ENCODE results near the gene RFX8. TPM values are rescaled to one million over a fixed set of nuclear protein-coding genes. Genes with fewer than 3 reads are reported as not detected.

RFX8 gene
- polyA plus RNA-seq, 3 donors: not detected

GRCh38 chr2:101432411-101433181 is 42.3 kb downstream of the RFX8 start:
- H2AFZ ChIP-seq (ENCODE audit: insufficient read depth, low read depth, low read length, poor library complexity, severe bottlenecking): no peak overlapping the region
- H3K9me3 ChIP-seq (replicated peaks in 1 of 2; ENCODE audit: control insufficient read depth in 1 of 2, insufficient read depth in 1 of 2, low read length in 2 of 2): no peaks in the 10 kb centered on the region
- H3K27ac Mint-ChIP-seq: no peak overlapping the region
- peaks cover 5 to 9% of the 10 kb centered on the region in 2 donors for H3K36me3 Mint-ChIP-seq
- intact Hi-C loops (cut with micrococcal nuclease): no loop called here
- no peak overlapping the region for H3K4me3 ChIP-seq (replicated peaks in 1 of 3; ENCODE audit: low read depth in 2 of 3, low read length in 3 of 3)
- no peak for TF ChIP-seq CTCF (IDR thresholded peaks at IDR 0.05)
- no peaks in the 10 kb centered on the region for H3K4me1 Mint-ChIP-seq
- no peaks in the 10 kb centered on the region for H3K4me1 ChIP-seq (ENCODE audit: control insufficient read depth in 1 of 2, insufficient read depth in 2 of 2, low read length in 2 of 2)
- no peak overlapping the region for H3K27ac ChIP-seq (ENCODE audit: low read depth in 1 of 2, low read length in 2 of 2)
- 92% methylated on average over 18 of the region's 20 CpGs for WGBS (ENCODE audit: insufficient coverage)
- H3K27me3 ChIP-seq (ENCODE audit: control insufficient read depth in 2 of 2, insufficient read depth in 2 of 2, low read length in 2 of 2): no peaks in the 10 kb centered on the region
- no peaks in the 10 kb centered on the region for H3K36me3 ChIP-seq (replicated peaks in 1 of 2; ENCODE audit: control insufficient read depth in 1 of 2, insufficient read depth in 2 of 2, low read length in 2 of 2)
- no peak for DNase-seq
- H3K9me3 Mint-ChIP-seq: no peaks in the 10 kb centered on the region
- H3K4me3 Mint-ChIP-seq: no peak overlapping the region
- H3K79me2 ChIP-seq (ENCODE audit: insufficient read depth, low read length): no peaks in the 10 kb centered on the region
- no peak overlapping the region for H3K4me2 ChIP-seq (replicated peaks; ENCODE audit: extremely low read depth, low read length, poor library complexity, severe bottlenecking)
- no peaks in the 10 kb centered on the region for H4K20me1 ChIP-seq (ENCODE audit: insufficient read depth, low read length)
- H3K9ac ChIP-seq (ENCODE audit: insufficient read depth, low read length, poor library complexity, severe bottlenecking): no peak overlapping the region
- peaks cover 0 to 6% (median 2%) of the 10 kb centered on the region in 3 donors for H3K27me3 Mint-ChIP-seq (ENCODE audit: low read depth in 3 of 3)

DNA sequence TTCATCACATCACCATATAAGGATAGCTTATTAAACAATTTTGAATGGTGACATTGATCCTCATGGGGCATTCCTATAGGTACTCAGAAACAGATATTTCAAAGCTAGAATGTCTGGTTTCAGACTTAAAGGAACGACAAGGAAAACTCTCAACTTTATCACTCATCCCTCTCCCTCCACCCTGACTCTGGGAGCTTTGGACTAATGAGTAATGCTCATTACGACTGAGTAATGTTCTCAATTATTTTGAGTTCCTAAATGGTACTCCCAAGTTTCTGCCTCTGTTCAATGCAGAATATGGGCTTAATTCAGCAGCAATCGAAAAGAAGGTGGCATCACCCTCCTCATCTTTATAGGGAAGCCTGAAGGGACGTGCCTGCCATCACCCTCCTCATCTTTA is 43.4 kb downstream of the RFX8 start:
- no CpG with 5 or more reads among the region's 4 CpGs for WGBS (ENCODE audit: insufficient coverage)
- Histone ChIP-seq H3K4me1 (ENCODE audit: control insufficient read depth in 1 of 2, insufficient read depth in 2 of 2, low read length in 2 of 2) (no peaks in the 10 kb centered on the region), H4K20me1 (ENCODE audit: insufficient read depth, low read length) (no peaks in the 10 kb centered on the region), H3K36me3 (replicated peaks in 1 of 2; ENCODE audit: control insufficient read depth in 1 of 2, insufficient read depth in 2 of 2, low read length in 2 of 2) (no peaks in the 10 kb centered on the region), H3K9ac (ENCODE audit: insufficient read depth, low read length, poor library complexity, severe bottlenecking) (no peak overlapping the region), H3K27ac (ENCODE audit: low read depth in 1 of 2, low read length in 2 of 2) (no peak overlapping the region), H3K4me2 (replicated peaks; ENCODE audit: extremely low read depth, low read length, poor library complexity, severe bottlenecking) (no peak overlapping the region), H3K9me3 (replicated peaks in 1 of 2; ENCODE audit: control insufficient read depth in 1 of 2, insufficient read depth in 1 of 2, low read length in 2 of 2) (no peaks in the 10 kb centered on the region), H3K27me3 (ENCODE audit: control insufficient read depth in 2 of 2, insufficient read depth in 2 of 2, low read length in 2 of 2) (no peaks in the 10 kb centered on the region), H2AFZ (ENCODE audit: insufficient read depth, low read depth, low read length, poor library complexity, severe bottlenecking) (no peak overlapping the region), H3K4me3 (replicated peaks in 1 of 3; ENCODE audit: low read depth in 2 of 3, low read length in 3 of 3) (no peak overlapping the region), H3K79me2 (ENCODE audit: insufficient read depth, low read length) (no peaks in the 10 kb centered on the region)
- H3K9me3 Mint-ChIP-seq: no peaks in the 10 kb centered on the region
- peaks cover 2 to 15% of the 10 kb centered on the region in 2 donors for H3K36me3 Mint-ChIP-seq
- peaks cover 2 to 7% (median 2%) of the 10 kb centered on the region in 3 donors for H3K27me3 Mint-ChIP-seq (ENCODE audit: low read depth in 3 of 3)
- no peak for TF ChIP-seq CTCF (IDR thresholded peaks at IDR 0.05)
- intact Hi-C loops (cut with micrococcal nuclease): no loop called here
- no peaks in the 10 kb centered on the region for H3K4me1 Mint-ChIP-seq
- no peak overlapping the region for H3K4me3 Mint-ChIP-seq
- H3K27ac Mint-ChIP-seq: peak overlapping the region in 1 of 7 donors; percentile 42
- DNase-seq: no peak
